Stimulated activated naive CD8-positive, alpha-beta T cell treated with anti-CD3 and anti-CD28 coated beads, Interleukin-15, Interleukin-2, amounts not matched to agents 100 ng/mL and 50 ng/mL, for 24 hours (primary cell): ENCODE measurements around the gene GRB14.
"Not testable (repeated sequence)": the region's sequence is repeated elsewhere in the genome, so short reads cannot be mapped to it uniquely, and the experiment has no call there.

ENCODE experiments used
- H3K27ac Mint-ChIP-seq: one replicate; pipeline ENCODE4 v1.8.0; 2021; ENCODE audit warnings: mild to moderate bottlenecking, mixed read lengths
- H3K27me3 Mint-ChIP-seq: one replicate; pipeline ENCODE4 v1.8.0; 2021; ENCODE audit warnings: mixed read lengths
- H3K36me3 Mint-ChIP-seq: one replicate; pipeline ENCODE4 v1.8.0; 2021; ENCODE audit warnings: low read depth, mixed read lengths
- H3K4me1 Mint-ChIP-seq: one replicate; pipeline ENCODE4 v1.8.0; 2021; ENCODE audit warnings: low read depth, mixed read lengths
- H3K4me3 Mint-ChIP-seq: one replicate; pipeline ENCODE4 v1.8.0; 2021; ENCODE audit warnings: mild to moderate bottlenecking, mixed read lengths
- H3K9me3 Mint-ChIP-seq: one replicate; pipeline ENCODE4 v1.8.0; 2021; ENCODE audit warnings: mixed read lengths

Gene GRB14

GRCh38 chr2:164554487-164554886 is 66.8 kb downstream of the GRB14 start:
- Mint-ChIP-seq H3K9me3 (peaks cover 8% of the 10 kb centered on the region), H3K4me3 (no peak overlapping the region), H3K27ac (no peak overlapping the region), H3K36me3 (no peaks in the 10 kb centered on the region), H3K4me1 (no peaks in the 10 kb centered on the region), H3K27me3 (no peaks in the 10 kb centered on the region)

DNA sequence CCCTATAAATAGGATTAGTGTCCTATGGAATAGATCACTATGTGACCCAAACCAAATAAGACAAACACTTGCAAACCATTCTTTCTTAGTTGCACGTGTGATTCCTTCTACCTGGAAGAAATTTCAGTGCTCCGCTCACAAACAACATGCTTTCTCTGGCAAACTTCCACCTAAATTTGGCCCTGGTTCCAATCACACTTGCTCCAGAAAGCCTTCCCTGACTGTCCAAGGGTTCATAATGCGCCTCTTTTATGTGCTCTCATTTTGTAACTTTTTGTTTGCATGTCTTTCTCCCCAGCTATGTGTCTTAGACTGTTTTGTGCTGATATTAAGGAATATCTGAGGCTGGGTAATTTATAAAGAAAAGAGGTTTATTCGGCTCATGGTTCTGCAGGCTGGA is 69.8 kb downstream of the GRB14 start:
- Mint-ChIP-seq H3K36me3 (no peaks in the 10 kb centered on the region), H3K4me3 (no peak overlapping the region), H3K27ac (no peak overlapping the region), H3K27me3 (no peaks in the 10 kb centered on the region), H3K4me1 (no peaks in the 10 kb centered on the region), H3K9me3 (peaks cover 8% of the 10 kb centered on the region)

GRCh38 chr2:164549705-164550104 is 71.6 kb downstream of the GRB14 start:
- not testable (repeated sequence) for H3K27me3 Mint-ChIP-seq, H3K36me3 Mint-ChIP-seq, H3K4me3 Mint-ChIP-seq, H3K27ac Mint-ChIP-seq, H3K4me1 Mint-ChIP-seq, H3K9me3 Mint-ChIP-seq

- Mint-ChIP-seq H3K36me3 (no peaks in the 10 kb centered on the region), H3K4me1 (no peaks in the 10 kb centered on the region), H3K4me3 (no peak overlapping the region), H3K27ac (no peak overlapping the region), H3K9me3 (peaks cover 3% of the 10 kb centered on the region), H3K27me3 (no peaks in the 10 kb centered on the region)
Observed at GRCh38 chr2:164545484-164545883, 75.8 kb downstream of the GRB14 start.

- no peak overlapping the region for H3K4me3 Mint-ChIP-seq
- no peaks in the 10 kb centered on the region for H3K36me3 Mint-ChIP-seq
- H3K4me1 Mint-ChIP-seq = no peaks in the 10 kb centered on the region
- H3K9me3 Mint-ChIP-seq = no peaks in the 10 kb centered on the region
- H3K27me3 Mint-ChIP-seq = no peaks in the 10 kb centered on the region
- H3K27ac Mint-ChIP-seq = no peak overlapping the region
Observed at GRCh38 chr2:164542581-164543021, 78.7 kb downstream of the GRB14 start.

GRCh38 chr2:164538240-164538866 is 82.9 kb downstream of the GRB14 start:
- Mint-ChIP-seq H3K9me3 (no peaks in the 10 kb centered on the region), H3K27ac (no peak overlapping the region), H3K4me3 (no peak overlapping the region), H3K36me3 (no peaks in the 10 kb centered on the region), H3K27me3 (no peaks in the 10 kb centered on the region), H3K4me1 (no peaks in the 10 kb centered on the region)

- Mint-ChIP-seq H3K36me3 (no peaks in the 10 kb centered on the region), H3K4me1 (no peaks in the 10 kb centered on the region), H3K9me3 (no peaks in the 10 kb centered on the region), H3K27me3 (no peaks in the 10 kb centered on the region), H3K4me3 (no peak overlapping the region), H3K27ac (no peak overlapping the region)
Observed at GRCh38 chr2:164535280-164536025, 85.8 kb downstream of the GRB14 start.

GRCh38 chr2:164530464-164530863 is 90.8 kb downstream of the GRB14 start:
- Mint-ChIP-seq H3K4me3 (no peak overlapping the region), H3K27me3 (no peaks in the 10 kb centered on the region), H3K9me3 (no peaks in the 10 kb centered on the region), H3K4me1 (no peaks in the 10 kb centered on the region), H3K27ac (no peak overlapping the region), H3K36me3 (no peaks in the 10 kb centered on the region)

- Mint-ChIP-seq H3K27ac (no peak overlapping the region), H3K9me3 (peaks cover 6% of the 10 kb centered on the region), H3K27me3 (no peaks in the 10 kb centered on the region)
Observed at GRCh38 chr2:164523726-164524125, 97.6 kb downstream of the GRB14 start.

DNA sequence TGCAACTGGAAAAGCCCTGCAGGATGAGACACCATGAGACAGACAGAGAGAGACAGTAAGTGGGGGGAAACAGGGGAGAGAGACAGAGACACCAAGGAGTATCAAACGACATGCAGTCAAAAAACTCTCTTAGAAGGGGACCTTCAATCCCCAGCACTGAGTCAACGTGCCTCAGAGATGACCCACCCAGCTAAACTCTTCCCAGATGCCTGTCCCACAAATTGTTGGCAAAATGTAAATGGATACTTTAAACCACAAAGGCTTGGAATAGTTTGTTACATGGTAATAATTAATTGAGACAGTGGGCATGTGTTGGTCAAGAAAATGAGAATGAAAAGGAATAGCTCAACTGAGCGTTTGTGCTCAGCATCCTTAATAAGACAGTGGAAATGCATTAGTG is 98.3 kb downstream of the GRB14 start:
- Mint-ChIP-seq H3K36me3 (no peaks in the 10 kb centered on the region), H3K27ac (no peak overlapping the region), H3K27me3 (no peaks in the 10 kb centered on the region), H3K4me1 (no peaks in the 10 kb centered on the region), H3K9me3 (peaks cover 14% of the 10 kb centered on the region), H3K4me3 (no peak overlapping the region)

More at GRCh38 chr2:164523726-164524125, 97.6 kb downstream of the GRB14 start:
- Mint-ChIP-seq H3K4me1 (no peaks in the 10 kb centered on the region), H3K36me3 (no peaks in the 10 kb centered on the region), H3K4me3 (no peak overlapping the region)

GRCh38 chr2:164522561-164522981 is 98.7 kb downstream of the GRB14 start:
- Mint-ChIP-seq H3K4me3 (no peak overlapping the region), H3K27ac (no peak overlapping the region), H3K36me3 (no peaks in the 10 kb centered on the region), H3K27me3 (no peaks in the 10 kb centered on the region), H3K4me1 (no peaks in the 10 kb centered on the region), H3K9me3 (peaks cover 15% of the 10 kb centered on the region)

DNA sequence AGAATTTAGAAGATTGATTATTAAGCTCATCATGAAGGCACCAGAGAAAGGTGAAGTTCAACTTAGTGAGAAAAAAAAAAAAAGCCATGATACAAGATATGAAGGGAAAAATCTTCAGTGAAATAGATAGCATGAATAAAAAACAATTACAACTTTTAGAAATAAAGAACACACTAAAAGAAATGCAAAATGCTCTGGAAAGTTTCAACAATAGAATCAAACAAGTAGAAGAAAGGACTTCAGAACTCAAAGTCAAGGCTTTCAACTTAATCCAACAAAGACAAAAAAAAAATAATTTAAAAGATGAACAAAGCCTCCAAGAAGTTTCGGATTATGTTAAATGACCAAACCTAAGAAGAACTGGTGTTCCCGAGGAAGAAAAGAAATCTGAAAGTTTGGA is 105.5 kb downstream of the GRB14 start:
- H3K36me3 Mint-ChIP-seq = no peaks in the 10 kb centered on the region
- H3K9me3 Mint-ChIP-seq = peaks cover 35% of the 10 kb centered on the region
- no peak overlapping the region for H3K4me3 Mint-ChIP-seq
- H3K27ac Mint-ChIP-seq = no peak overlapping the region
- no peaks in the 10 kb centered on the region for H3K27me3 Mint-ChIP-seq
- H3K4me1 Mint-ChIP-seq = no peaks in the 10 kb centered on the region

DNA sequence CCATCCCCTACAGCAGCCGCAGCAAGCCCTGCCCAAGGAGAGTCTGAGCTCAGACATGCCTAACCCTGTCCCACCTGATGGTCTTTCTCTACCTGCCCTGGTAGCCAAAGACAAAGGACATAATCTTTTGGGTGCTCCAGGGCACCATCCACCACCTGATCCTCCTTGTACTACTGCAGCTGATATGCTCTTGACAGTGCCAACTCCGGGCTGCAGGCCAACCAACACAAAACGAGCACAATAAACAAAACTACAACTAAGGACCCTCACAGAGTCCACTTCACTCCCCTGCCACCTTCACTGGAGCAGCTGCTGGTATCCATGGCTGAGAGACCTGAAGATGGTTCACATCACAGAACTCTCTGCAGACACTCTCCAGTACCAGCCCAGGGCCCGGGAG is 106.3 kb downstream of the GRB14 start:
- Mint-ChIP-seq H3K36me3 (no peaks in the 10 kb centered on the region), H3K27ac (no peak overlapping the region), H3K27me3 (no peaks in the 10 kb centered on the region), H3K4me3 (no peak overlapping the region), H3K9me3 (peaks cover 35% of the 10 kb centered on the region), H3K4me1 (no peaks in the 10 kb centered on the region)

DNA sequence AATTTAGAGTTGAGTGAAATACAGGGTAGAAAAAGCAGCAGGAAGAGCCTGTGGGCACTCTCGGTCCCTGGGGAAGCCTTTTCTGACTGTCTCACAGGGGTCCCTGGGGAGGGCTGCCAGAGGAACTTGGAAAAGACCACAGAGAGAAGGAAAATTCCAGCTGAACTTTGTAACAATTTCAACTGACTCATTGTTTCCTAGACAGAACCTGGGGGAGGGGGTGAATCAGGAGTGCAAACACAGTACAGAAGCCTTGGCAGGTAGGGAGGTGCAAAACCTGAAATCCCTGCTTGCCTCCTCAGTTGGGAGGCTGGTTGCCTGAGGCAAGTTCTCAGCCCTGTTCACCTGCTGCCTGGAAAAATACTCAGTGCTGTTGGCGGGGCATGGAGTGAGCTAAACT is 106.8 kb downstream of the GRB14 start:
- Mint-ChIP-seq H3K4me3 (no peak overlapping the region), H3K4me1 (no peaks in the 10 kb centered on the region), H3K27me3 (no peaks in the 10 kb centered on the region), H3K9me3 (peaks cover 35% of the 10 kb centered on the region), H3K36me3 (no peaks in the 10 kb centered on the region), H3K27ac (no peak overlapping the region)

DNA sequence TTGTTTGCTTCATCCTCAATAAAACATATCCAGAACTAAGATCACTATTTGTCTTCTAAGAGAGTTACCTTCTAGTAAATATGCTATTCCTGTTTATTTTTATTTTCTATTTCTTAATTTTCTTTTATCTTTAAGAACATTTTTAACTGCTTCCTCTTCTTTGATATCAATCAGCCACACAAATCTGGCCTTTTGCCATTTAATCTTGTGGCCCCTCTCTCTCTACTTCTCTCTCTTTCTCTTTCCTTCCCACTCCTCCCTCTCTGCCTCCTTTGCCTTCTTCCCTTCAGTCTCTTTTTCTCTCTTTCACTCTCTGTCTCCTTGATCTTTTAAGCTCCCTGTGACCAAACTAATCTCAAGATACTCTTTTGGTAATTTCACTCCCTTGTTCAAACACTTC is 108.4 kb downstream of the GRB14 start:
- H3K4me3 Mint-ChIP-seq = no peak overlapping the region

GRCh38 chr2:164511738-164512137 is 109.5 kb downstream of the GRB14 start:
- Mint-ChIP-seq H3K27me3 (no peaks in the 10 kb centered on the region), H3K36me3 (no peaks in the 10 kb centered on the region), H3K4me1 (no peaks in the 10 kb centered on the region), H3K4me3 (no peak overlapping the region), H3K9me3 (peaks cover 15% of the 10 kb centered on the region), H3K27ac (no peak overlapping the region)

More for the DNA sequence above, 108.4 kb downstream of the GRB14 start:
- no peaks in the 10 kb centered on the region for H3K27me3 Mint-ChIP-seq
- no peak overlapping the region for H3K27ac Mint-ChIP-seq
- peaks cover 21% of the 10 kb centered on the region for H3K9me3 Mint-ChIP-seq
- no peaks in the 10 kb centered on the region for H3K36me3 Mint-ChIP-seq
- H3K4me1 Mint-ChIP-seq = no peaks in the 10 kb centered on the region
